HepG2 (cell line): ENCODE results near the gene ANKRD36C.
"Not testable (repeated sequence)": the region's sequence is repeated elsewhere in the genome, so short reads cannot be mapped to it uniquely, and the experiment has no call there.

Source experiments
- ATF2 ChIP-seq: sonication (generic); formaldehyde crosslinking; IDR thresholded peaks from 2 replicates; pipeline ENCODE4 v1.4.0; 2020; ENCODE audit warnings: missing genetic modification reagents
- BRCA1 ChIP-seq: sonication (generic); formaldehyde crosslinking; IDR thresholded peaks from 2 replicates; pipeline ENCODE4 v1.4.0; 2020; ENCODE audit warnings: missing genetic modification reagents
- BRD4 ChIP-seq: sonication (generic); formaldehyde crosslinking; IDR thresholded peaks from 2 replicates; pipeline ENCODE4 v1.4.0; 2020; ENCODE audit warnings: missing genetic modification reagents
- CBX5 ChIP-seq: sonication (generic); formaldehyde crosslinking; IDR thresholded peaks from 2 replicates; pipeline ENCODE4 v1.4.0; 2020; ENCODE audit warnings: missing genetic modification reagents, borderline replicate concordance
- CTCF ChIP-seq: sonication (generic); formaldehyde crosslinking; IDR thresholded peaks from 2 replicates; pipeline ENCODE4 v1.5.0; 2020; ENCODE audit warnings: mild to moderate bottlenecking, missing genetic modification reagents, moderate library complexity
- ESRRA ChIP-seq: sonication (generic); formaldehyde crosslinking; IDR thresholded peaks from 2 replicates; pipeline ENCODE4 v1.5.1; 2020; ENCODE audit warnings: mild to moderate bottlenecking, low read depth, missing genetic modification reagents
- FOXM1 ChIP-seq: sonication (generic); formaldehyde crosslinking; IDR thresholded peaks from 2 replicates; pipeline ENCODE4 v1.5.0; 2020; ENCODE audit warnings: missing genetic modification reagents
- HOXD1 ChIP-seq: sonication (generic); formaldehyde crosslinking; IDR thresholded peaks from 2 replicates; pipeline ENCODE4 v1.5.0; 2020; ENCODE audit warnings: missing genetic modification reagents
- SMAD1 ChIP-seq: sonication (generic); formaldehyde crosslinking; IDR thresholded peaks from 2 replicates; pipeline ENCODE4 v1.4.0; 2020; ENCODE audit warnings: missing genetic modification reagents, low read depth, mild to moderate bottlenecking, borderline replicate concordance
- SMYD3 ChIP-seq: sonication (generic); formaldehyde crosslinking; IDR thresholded peaks from 2 replicates; pipeline ENCODE4 v1.8.1; 2023; ENCODE audit warnings: mild to moderate bottlenecking, missing genetic modification reagents
- SRF ChIP-seq: IDR thresholded peaks from 2 replicates; pipeline ENCODE4 v1.6.1; 2011; ENCODE audit warnings: mild to moderate bottlenecking, low read depth, low read length, moderate library complexity
- ZNF768 ChIP-seq: sonication (generic); formaldehyde crosslinking; IDR thresholded peaks from 2 replicates; pipeline ENCODE4 v1.4.0; 2020; ENCODE audit warnings: missing genetic modification reagents
- TF ChIP-seq, protein P1 (sequence below): sonication (generic); formaldehyde crosslinking; IDR thresholded peaks from 2 replicates; pipeline ENCODE4 v1.5.0; 2020; ENCODE audit warnings: mild to moderate bottlenecking, missing genetic modification reagents, borderline replicate concordance

DNA sequence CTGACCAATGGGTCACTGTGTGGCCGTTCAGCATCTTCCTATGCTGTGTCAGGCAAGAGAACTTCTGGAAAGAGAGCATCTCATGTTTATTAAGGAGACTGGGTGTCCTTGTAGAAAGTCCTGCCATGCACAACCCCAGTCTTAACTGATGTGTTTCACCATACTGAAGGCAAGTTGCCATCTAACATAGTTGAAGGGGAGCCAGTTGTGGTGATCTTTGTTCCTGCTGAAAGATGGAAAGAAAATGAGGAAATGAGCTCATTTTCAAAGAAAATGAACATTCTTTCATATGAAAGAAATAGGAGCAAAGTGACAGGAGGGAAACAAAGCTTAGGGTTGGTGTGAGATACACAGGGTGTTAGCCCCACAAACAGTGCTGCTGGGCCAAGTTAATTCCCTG, 178.3 kb downstream of the ANKRD36C start:
- TF ChIP-seq CTCF (CRISPR knock-in tag); CBX5 (CRISPR knock-in tag); BRCA1; ZNF768 (CRISPR knock-in tag); SRF; HOXD1 (CRISPR knock-in tag); SMYD3 (CRISPR knock-in tag); FOXM1; ATF2 (CRISPR knock-in tag); BRD4 (CRISPR knock-in tag); SMAD1 (CRISPR knock-in tag); ESRRA (CRISPR knock-in tag): not testable (repeated sequence)
- TF ChIP-seq, protein P1, sequence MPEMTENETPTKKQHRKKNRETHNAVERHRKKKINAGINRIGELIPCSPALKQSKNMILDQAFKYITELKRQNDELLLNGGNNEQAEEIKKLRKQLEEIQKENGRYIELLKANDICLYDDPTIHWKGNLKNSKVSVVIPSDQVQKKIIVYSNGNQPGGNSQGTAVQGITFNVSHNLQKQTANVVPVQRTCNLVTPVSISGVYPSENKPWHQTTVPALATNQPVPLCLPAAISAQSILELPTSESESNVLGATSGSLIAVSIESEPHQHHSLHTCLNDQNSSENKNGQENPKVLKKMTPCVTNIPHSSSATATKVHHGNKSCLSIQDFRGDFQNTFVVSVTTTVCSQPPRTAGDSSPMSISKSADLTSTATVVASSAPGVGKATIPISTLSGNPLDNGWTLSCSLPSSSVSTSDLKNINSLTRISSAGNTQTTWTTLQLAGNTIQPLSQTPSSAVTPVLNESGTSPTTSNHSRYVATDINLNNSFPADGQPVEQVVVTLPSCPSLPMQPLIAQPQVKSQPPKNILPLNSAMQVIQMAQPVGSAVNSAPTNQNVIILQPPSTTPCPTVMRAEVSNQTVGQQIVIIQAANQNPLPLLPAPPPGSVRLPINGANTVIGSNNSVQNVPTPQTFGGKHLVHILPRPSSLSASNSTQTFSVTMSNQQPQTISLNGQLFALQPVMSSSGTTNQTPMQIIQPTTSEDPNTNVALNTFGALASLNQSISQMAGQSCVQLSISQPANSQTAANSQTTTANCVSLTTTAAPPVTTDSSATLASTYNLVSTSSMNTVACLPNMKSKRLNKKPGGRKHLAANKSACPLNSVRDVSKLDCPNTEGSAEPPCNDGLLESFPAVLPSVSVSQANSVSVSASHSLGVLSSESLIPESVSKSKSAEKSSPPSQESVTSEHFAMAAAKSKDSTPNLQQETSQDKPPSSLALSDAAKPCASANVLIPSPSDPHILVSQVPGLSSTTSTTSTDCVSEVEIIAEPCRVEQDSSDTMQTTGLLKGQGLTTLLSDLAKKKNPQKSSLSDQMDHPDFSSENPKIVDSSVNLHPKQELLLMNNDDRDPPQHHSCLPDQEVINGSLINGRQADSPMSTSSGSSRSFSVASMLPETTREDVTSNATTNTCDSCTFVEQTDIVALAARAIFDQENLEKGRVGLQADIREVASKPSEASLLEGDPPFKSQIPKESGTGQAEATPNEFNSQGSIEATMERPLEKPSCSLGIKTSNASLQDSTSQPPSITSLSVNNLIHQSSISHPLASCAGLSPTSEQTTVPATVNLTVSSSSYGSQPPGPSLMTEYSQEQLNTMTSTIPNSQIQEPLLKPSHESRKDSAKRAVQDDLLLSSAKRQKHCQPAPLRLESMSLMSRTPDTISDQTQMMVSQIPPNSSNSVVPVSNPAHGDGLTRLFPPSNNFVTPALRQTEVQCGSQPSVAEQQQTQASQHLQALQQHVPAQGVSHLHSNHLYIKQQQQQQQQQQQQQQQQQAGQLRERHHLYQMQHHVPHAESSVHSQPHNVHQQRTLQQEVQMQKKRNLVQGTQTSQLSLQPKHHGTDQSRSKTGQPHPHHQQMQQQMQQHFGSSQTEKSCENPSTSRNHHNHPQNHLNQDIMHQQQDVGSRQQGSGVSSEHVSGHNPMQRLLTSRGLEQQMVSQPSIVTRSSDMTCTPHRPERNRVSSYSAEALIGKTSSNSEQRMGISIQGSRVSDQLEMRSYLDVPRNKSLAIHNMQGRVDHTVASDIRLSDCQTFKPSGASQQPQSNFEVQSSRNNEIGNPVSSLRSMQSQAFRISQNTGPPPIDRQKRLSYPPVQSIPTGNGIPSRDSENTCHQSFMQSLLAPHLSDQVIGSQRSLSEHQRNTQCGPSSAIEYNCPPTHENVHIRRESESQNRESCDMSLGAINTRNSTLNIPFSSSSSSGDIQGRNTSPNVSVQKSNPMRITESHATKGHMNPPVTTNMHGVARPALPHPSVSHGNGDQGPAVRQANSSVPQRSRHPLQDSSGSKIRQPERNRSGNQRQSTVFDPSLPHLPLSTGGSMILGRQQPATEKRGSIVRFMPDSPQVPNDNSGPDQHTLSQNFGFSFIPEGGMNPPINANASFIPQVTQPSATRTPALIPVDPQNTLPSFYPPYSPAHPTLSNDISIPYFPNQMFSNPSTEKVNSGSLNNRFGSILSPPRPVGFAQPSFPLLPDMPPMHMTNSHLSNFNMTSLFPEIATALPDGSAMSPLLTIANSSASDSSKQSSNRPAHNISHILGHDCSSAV (CRISPR knock-in tag), result not testable (repeated sequence)
